NT2/D1 (cell line): ENCODE results near the gene NUDCD3.
A peak's percentile ranks its signal among the peaks of the same experiment; 100 is the strongest.

Source experiments
- DNase-seq: peaks from one replicate; pipeline ENCODE4 v3.0.0-alpha.2; 2011; ENCODE audit warnings: low read depth, low spot score
- H3K27me3 ChIP-seq: 2 replicates; pipeline ENCODE4 v1.6.0; 2011; ENCODE audit warnings: mild to moderate bottlenecking; ENCODE audit not compliant: insufficient read length, insufficient read depth
- H3K36me3 ChIP-seq: 2 replicates; pipeline ENCODE4 v1.6.1; 2011; ENCODE audit warnings: mild to moderate bottlenecking, low read length, mixed read lengths; ENCODE audit not compliant: insufficient read depth, insufficient read length
- H3K4me1 ChIP-seq: 2 replicates; pipeline ENCODE4 v1.5.1; 2011; ENCODE audit not compliant: insufficient read depth, insufficient read length
- H3K4me3 ChIP-seq: 2 replicates; pipeline ENCODE4 v1.5.1; 2011; ENCODE audit warnings: low read depth; ENCODE audit not compliant: insufficient read length
- H3K9ac ChIP-seq: 2 replicates; pipeline ENCODE4 v1.6.0; 2011; ENCODE audit warnings: low read depth; ENCODE audit not compliant: insufficient read length
- H3K9me3 ChIP-seq: 2 replicates; pipeline ENCODE4 v1.5.1; 2011; ENCODE audit warnings: mild to moderate bottlenecking, low read length; ENCODE audit not compliant: insufficient read depth
- SUZ12 ChIP-seq: IDR thresholded peaks from 2 replicates; pipeline ENCODE4 v1.6.1; 2011; ENCODE audit not compliant: insufficient read length, insufficient read depth; ENCODE audit errors: extremely low read depth
- YY1 ChIP-seq: IDR thresholded peaks from 2 replicates; pipeline ENCODE4 v1.6.1; 2011; ENCODE audit not compliant: insufficient read length, insufficient read depth
- ZNF274 ChIP-seq: IDR thresholded peaks from 2 replicates; pipeline ENCODE4 v1.6.1; 2011; ENCODE audit warnings: mild to moderate bottlenecking, low read depth, low read length

NUDCD3 gene

GRCh38 chr7:44498230-44498954, 7.9 kb upstream of the NUDCD3 start:
- no peak overlapping the region for H3K9ac ChIP-seq
- H3K4me3 ChIP-seq, result no peak overlapping the region
- no peaks in the 10 kb centered on the region for H3K4me1 ChIP-seq
- no peak for TF ChIP-seq SUZ12
- TF ChIP-seq YY1, result no peak
- TF ChIP-seq ZNF274, result no peak
- H3K27me3 ChIP-seq, result no peaks in the 10 kb centered on the region
- H3K9me3 ChIP-seq, result no peaks in the 10 kb centered on the region
- DNase-seq, result no peak
- H3K36me3 ChIP-seq, result no peaks in the 10 kb centered on the region

- Histone ChIP-seq H3K36me3 (no peaks in the 10 kb centered on the region), H3K4me3 (no peak overlapping the region), H3K9me3 (no peaks in the 10 kb centered on the region), H3K9ac (no peak overlapping the region), H3K27me3 (no peaks in the 10 kb centered on the region), H3K4me1 (no peaks in the 10 kb centered on the region)
- TF ChIP-seq SUZ12 (no peak), ZNF274 (no peak), YY1 (no peak)
- no peak for DNase-seq
Measured at GRCh38 chr7:44497155-44498027, 6.9 kb upstream of the NUDCD3 start.

DNA sequence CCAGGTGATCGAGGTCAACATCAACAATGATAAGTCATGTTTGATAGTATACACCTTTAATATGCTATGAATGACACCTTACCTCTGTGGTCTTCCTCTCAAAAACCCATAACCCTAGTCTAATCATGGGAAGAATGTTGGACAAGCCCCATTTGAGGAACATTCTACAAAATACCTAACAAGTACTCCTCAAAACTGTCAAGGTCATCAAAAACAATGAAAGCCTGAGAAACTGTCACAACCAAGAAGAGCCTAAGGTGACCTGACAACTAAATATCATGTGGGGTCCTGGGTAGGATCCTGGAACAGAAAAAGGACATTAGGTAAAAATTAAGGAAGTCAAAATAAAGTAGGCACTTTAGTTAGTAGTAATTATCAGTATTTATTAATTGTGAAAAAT, 5.9 kb upstream of the NUDCD3 start:
- no peak for DNase-seq
- H3K4me1 ChIP-seq, result no peaks in the 10 kb centered on the region
- no peak for TF ChIP-seq ZNF274
- no peaks in the 10 kb centered on the region for H3K27me3 ChIP-seq
- no peaks in the 10 kb centered on the region for H3K9me3 ChIP-seq
- H3K36me3 ChIP-seq, result no peaks in the 10 kb centered on the region
- no peak overlapping the region for H3K4me3 ChIP-seq
- no peak overlapping the region for H3K9ac ChIP-seq

GRCh38 chr7:44494960-44495359, 4.5 kb upstream of the NUDCD3 start:
- TF ChIP-seq SUZ12 (no peak), YY1 (no peak)
- H3K9ac ChIP-seq, result no peak overlapping the region
- H3K4me3 ChIP-seq, result no peak overlapping the region
- H3K9me3 ChIP-seq, result no peaks in the 10 kb centered on the region
- DNase-seq, result no peak
- no peaks in the 10 kb centered on the region for H3K27me3 ChIP-seq
- no peaks in the 10 kb centered on the region for H3K36me3 ChIP-seq
- H3K4me1 ChIP-seq, result no peaks in the 10 kb centered on the region

DNA sequence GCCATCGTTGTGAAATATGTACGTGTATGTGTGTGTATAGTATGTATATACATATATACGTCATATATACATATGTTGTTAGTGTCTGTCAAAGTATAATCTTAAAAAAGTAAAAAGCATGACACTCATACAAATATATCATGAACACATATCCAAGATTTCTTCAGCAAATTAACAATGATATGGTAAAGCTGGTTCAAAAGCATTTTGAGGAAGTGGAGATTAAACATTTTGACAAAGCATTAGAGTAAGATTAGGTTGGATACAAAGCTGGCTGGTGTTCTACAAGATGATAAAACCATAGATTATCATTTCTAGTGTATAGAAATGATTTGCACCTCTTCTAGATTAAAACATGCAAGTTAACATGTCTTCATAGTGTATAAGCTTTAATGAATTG, 771 bp upstream of the NUDCD3 start:
- DNase-seq, result no peak
- Histone ChIP-seq H3K36me3 (peaks cover 18% of the 10 kb centered on the region), H3K9ac (peak overlapping the region; percentile 92), H3K9me3 (no peaks in the 10 kb centered on the region), H3K27me3 (no peaks in the 10 kb centered on the region), H3K4me3 (peak overlapping the region; percentile 90), H3K4me1 (no peaks in the 10 kb centered on the region)
- TF ChIP-seq SUZ12 (no peak), ZNF274 (no peak), YY1 (no peak)

DNA sequence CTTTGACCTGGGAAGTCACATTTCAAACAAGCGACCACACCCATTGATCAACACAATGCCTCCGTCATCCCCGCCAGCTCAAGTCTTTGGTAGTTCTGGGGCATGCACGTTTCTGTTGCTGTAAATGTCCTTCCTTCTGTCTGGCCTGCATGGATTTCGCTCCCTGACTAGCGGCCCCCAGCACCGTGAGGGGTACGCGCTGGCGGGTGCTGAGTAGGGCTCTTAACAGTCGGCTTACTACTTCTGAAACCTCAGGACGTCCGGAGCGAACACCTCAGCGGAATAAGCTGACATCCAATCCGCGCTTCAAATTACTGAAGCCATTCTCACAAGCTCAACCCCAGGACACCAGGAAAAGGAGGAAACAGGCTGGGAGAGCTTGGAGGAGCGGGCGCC, 505 bp downstream of the NUDCD3 start:
- TF ChIP-seq SUZ12 (no peak), YY1 (no peak), ZNF274 (no peak)
- DNase-seq, result peak; percentile 30
- Histone ChIP-seq H3K4me3 (peak overlapping the region; percentile 90), H3K9ac (peak overlapping the region; percentile 92), H3K36me3 (peaks cover 30% of the 10 kb centered on the region), H3K27me3 (no peaks in the 10 kb centered on the region), H3K9me3 (no peaks in the 10 kb centered on the region), H3K4me1 (no peaks in the 10 kb centered on the region)

GRCh38 chr7:44488955-44489354, 1.5 kb downstream of the NUDCD3 start:
- H3K9ac ChIP-seq, result peak overlapping the region; percentile 92
- no peaks in the 10 kb centered on the region; the same call in 1 of the 2 replicates for H3K9me3 ChIP-seq
- no peaks in the 10 kb centered on the region for H3K27me3 ChIP-seq
- DNase-seq, result no peak
- TF ChIP-seq ZNF274, result no peak
- TF ChIP-seq YY1, result no peak
- TF ChIP-seq SUZ12, result no peak
- no peaks in the 10 kb centered on the region for H3K4me1 ChIP-seq
- H3K36me3 ChIP-seq, result peaks cover 40% of the 10 kb centered on the region
- H3K4me3 ChIP-seq, result peak overlapping the region; percentile 90
